Pancreas (tissue), 10 donors: ENCODE results near the gene STIM2. TPM values are rescaled to one million over a fixed set of nuclear protein-coding genes. Genes with fewer than 3 reads are reported as not detected.

Source experiments
- ATAC-seq, 4 donors: fragments of 200-7000 bp; cut with Tn5 transposase; one replicate each; pipeline versions ENCODE4 v1.8.0 to v1.9.1; 2020; ENCODE audit warnings: mild to moderate bottlenecking in 4 of 4, moderate library complexity in 4 of 4
- DNase-seq, 6 donors: peaks; one replicate each; pipeline ENCODE4 v3.0.0-alpha.2; 2020
- FAIRE-seq: peaks from 2 replicates; lab custom pipeline; 2012; peaks lifted over from hg19 to GRCh38; lab: Jason Lieb, UNC
- H3K27ac ChIP-seq, 4 donors: fragments of 200-600 bp; sonication (generic); 1 replicate in 3 of 4; 2 replicates in 1 of 4; pipeline versions ENCODE4 v1.5.0 to v1.8.0; 2020
- H3K27me3 ChIP-seq, 4 donors: fragments of 200-600 bp; one replicate each; pipeline ENCODE4 v1.8.0; 2021
- H3K36me3 ChIP-seq, 3 donors: fragments of 200-600 bp; sonication (generic) in 1 of 3; one replicate each; pipeline versions ENCODE4 v1.5.0 to v1.8.0; 2020 to 2021
- H3K4me1 ChIP-seq, 3 donors: fragments of 200-600 bp; one replicate each; pipeline ENCODE4 v1.8.0; 2021
- H3K4me3 ChIP-seq, 4 donors: fragments of 200-600 bp; sonication (generic) in 2 of 4; one replicate each; pipeline versions ENCODE4 v1.5.0 to v1.8.0; 2020 to 2021
- H3K9me3 ChIP-seq, 4 donors: fragments of 200-600 bp; one replicate each; pipeline ENCODE4 v1.8.0; 2021
- WGBS, 2 donors: extraction: QIAGEN DNeasy Blood & Tissue Kit; methylation state at CpG; one replicate each; pipeline ENCODE4 v1.1.7; 2013; 5-methylcytosine and 5-hydroxymethylcytosine counted together
- intact Hi-C, 3 donors: fragments of 100-400 bp; cut with DNase I; formaldehyde crosslinking; loops; one replicate each; pipeline versions ENCODE4 v1.11.1 to v1.14.2; 2022
- polyA plus RNA-seq, 2 donors: library from polyadenylated mRNA; stranded (reverse); fragments of 200-250 nt; gene quantifications; one replicate each; pipeline ENCODE4 v1.2.3, GENCODE V29; 2013
- total RNA-seq, 6 donors: library from RNA; stranded (reverse); fragmentation: NEBNext Ultra II Directional in 4 of 6; extraction: Animal tissue kit (Norgen Biotek cat#: 25700) in 4 of 6; gene quantifications; one replicate each; pipeline versions ENCODE4 v1.2.1 to v1.2.4, GENCODE V29; 2021 to 2023
- TF ChIP-seq, protein P1 (sequence below), 4 donors: fragments of 200-600 bp; sonication (generic) in 3 of 4; IDR thresholded peaks; one replicate each; pipeline versions ENCODE4 v1.5.0 to v1.8.0; 2021; ENCODE audit warnings: antibody characterized with exemption in 4 of 4
- donor health status: healthy with polysubstance abuse.
- donor health status: DM: no; HTN: no; CAD: no; lungs with moderate emphysema.
- donor health status: DM: no; HTN: no; CAD: no.
- donor health status: control.
- donor health status: control.
- donor health status: Bipolar disorder and iron deficiency.
- donor health status: DM: yes; HTN: yes; CAD: no.
- donor health status: DM: no; HTN: no; CAD: no.
- donor health status: DM: no; HTN: no; CAD: no.
- donor health status: DM: yes; HTN: yes; CAD: no.

The STIM2 gene
- total and polyA plus RNA-seq, 8 donors = 7.6 to 18.7 (median 12.6) TPM

DNA sequence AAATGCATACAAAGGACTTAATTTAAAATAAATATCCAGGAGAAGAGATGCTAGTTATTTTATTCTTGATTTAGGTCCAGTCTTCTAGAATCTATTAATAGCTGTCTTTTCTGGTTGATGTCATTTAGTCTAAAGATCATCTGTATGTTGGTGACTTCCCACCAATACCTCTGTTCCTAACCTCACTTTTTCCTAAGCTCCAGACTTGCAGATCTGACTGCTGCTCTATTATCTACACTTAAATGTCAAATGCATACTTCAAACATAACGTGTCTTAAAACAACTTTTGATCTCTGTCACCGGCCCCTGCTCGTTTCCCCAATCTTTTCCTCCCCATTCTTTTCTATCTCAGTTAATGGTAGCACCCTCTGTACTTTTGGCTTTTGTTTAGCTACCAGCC lies 133.3 kb downstream of the STIM2 start:
- FAIRE-seq = no peak
- no peak overlapping the region for H3K4me3 ChIP-seq
- 71 to 77% methylated on average over 3 of the region's 3 CpGs for WGBS, 2 donors

DNA sequence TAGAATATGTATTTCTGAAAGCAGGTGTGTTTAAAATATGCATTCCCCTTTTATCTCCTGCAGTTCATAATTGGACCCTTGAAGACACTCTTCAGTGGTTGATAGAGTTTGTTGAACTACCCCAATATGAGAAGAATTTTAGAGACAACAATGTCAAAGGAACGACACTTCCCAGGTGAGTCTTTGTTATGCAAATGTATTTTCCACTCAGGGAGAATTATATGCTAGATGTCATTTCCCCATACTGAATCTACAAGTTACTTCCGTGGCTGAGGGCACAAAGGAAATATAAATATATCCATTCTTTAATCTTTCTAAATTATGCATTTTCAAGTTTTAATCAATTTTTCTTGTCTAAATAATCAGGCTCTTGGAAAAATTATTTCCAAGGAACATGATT lies 134.7 kb downstream of the STIM2 start:
- no peak overlapping the region for H3K4me3 ChIP-seq
- FAIRE-seq = no peak
- H3K36me3 ChIP-seq = no peaks in the 10 kb centered on the region
- intact Hi-C loops = loop anchor here in 1 of 3 donors (10.0 kb wide), 1 partner anchor 1021 kb away; no protein-coding TSS in a partner anchor
- no peak overlapping the region for H3K27ac ChIP-seq
- 94 to 97% methylated on average over 2 of the region's 2 CpGs for WGBS, 2 donors
- no peaks in the 10 kb centered on the region for H3K27me3 ChIP-seq
- TF ChIP-seq, protein P1, sequence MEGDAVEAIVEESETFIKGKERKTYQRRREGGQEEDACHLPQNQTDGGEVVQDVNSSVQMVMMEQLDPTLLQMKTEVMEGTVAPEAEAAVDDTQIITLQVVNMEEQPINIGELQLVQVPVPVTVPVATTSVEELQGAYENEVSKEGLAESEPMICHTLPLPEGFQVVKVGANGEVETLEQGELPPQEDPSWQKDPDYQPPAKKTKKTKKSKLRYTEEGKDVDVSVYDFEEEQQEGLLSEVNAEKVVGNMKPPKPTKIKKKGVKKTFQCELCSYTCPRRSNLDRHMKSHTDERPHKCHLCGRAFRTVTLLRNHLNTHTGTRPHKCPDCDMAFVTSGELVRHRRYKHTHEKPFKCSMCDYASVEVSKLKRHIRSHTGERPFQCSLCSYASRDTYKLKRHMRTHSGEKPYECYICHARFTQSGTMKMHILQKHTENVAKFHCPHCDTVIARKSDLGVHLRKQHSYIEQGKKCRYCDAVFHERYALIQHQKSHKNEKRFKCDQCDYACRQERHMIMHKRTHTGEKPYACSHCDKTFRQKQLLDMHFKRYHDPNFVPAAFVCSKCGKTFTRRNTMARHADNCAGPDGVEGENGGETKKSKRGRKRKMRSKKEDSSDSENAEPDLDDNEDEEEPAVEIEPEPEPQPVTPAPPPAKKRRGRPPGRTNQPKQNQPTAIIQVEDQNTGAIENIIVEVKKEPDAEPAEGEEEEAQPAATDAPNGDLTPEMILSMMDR (IDR thresholded peaks at IDR 0.05) = no peak
- ATAC-seq = no peak
- peaks cover 0 to 11% (median 4%) of the 10 kb centered on the region in 3 donors for H3K4me1 ChIP-seq
- H3K9me3 ChIP-seq = no peaks in the 10 kb centered on the region
- no peak for DNase-seq

More for the DNA sequence above, 133.3 kb downstream of the STIM2 start:
- H3K36me3 ChIP-seq = no peaks in the 10 kb centered on the region
- intact Hi-C loops = loop anchor here in 1 of 3 donors (10.0 kb wide), 1 partner anchor 1019 kb away; no protein-coding TSS in a partner anchor
- DNase-seq (no peak), ATAC-seq (no peak)
- H3K27me3 ChIP-seq = no peaks in the 10 kb centered on the region
- no peak overlapping the region for H3K27ac ChIP-seq
- H3K9me3 ChIP-seq = no peaks in the 10 kb centered on the region
- H3K4me1 ChIP-seq = peaks cover 0 to 11% (median 4%) of the 10 kb centered on the region in 3 donors
- TF ChIP-seq, protein P1 (IDR thresholded peaks at IDR 0.05) = no peak

DNA sequence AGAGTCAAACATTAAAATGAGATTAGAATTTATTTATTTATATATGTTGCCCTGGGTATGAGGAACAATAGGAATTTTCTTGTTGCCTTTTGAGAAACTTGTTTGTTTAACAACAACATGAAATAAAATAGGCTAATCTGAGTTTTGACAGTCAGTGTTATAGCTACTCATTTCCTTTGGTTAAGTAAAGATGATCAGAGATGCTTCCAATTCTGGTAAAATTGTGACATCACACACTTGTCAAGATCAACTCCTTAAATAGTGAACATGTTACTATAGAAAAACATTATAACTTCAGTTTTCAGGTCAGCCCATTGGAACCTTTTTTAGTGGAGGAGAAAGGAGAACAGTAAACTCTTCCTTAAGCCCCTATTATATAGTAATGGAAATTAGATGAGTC lies 136.1 kb downstream of the STIM2 start:
- Histone ChIP-seq H3K4me3 (no peak overlapping the region), H3K27me3 (no peaks in the 10 kb centered on the region), H3K4me1 (peaks cover 0 to 11% (median 4%) of the 10 kb centered on the region in 3 donors), H3K9me3 (no peaks in the 10 kb centered on the region), H3K27ac (no peak overlapping the region), H3K36me3 (no peaks in the 10 kb centered on the region)
- no peak for DNase-seq
- intact Hi-C loops = loop anchor here in 1 of 3 donors (10.0 kb wide), 1 partner anchor 1022 kb away; no protein-coding TSS in a partner anchor
- no peak for ATAC-seq
- peak; percentile 5 for FAIRE-seq
- TF ChIP-seq, protein P1 (IDR thresholded peaks at IDR 0.05) = no peak

DNA sequence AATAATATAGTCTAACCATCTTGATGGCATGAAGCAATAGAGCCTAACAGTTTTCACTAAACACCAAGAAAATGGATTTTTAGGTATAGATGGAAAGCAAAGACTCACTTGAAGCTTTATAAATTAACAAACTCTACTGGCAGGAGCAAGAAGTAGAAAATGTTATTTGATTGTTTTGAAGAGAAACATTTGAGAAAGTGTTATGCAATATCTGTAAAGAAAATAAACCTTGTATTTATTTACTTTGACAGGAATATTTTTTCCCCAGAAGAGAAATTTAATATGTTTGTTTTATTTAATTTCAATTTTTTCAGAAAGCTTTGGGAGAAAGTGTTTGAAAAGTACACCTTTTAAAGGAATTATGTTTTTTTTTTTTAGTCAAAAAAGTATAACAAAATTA lies 139.0 kb downstream of the STIM2 start:
- intact Hi-C loops = loop anchor here in 2 of 3 donors (10.0 kb wide), 2 partner anchors 115 to 1025 kb away; no protein-coding TSS in a partner anchor

DNA sequence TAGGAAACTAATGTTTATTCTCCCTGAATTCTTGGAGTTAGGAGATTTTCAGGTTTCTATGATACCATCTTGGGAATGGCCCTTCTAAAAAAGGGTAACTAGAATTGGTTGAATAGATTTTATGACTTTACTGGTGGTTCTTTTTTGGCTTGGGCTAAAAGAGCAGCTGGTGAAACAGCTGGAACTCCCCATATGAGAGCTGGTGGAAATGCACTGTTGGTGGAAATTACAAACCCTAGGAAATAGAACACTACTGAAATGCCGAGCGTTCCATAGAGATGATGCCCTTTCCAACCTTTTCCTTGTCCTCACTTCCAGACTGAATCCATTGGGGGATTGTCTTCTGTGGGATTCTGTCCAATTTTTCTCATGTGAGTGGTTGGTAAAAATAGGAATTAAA lies 139.5 kb downstream of the STIM2 start:
- no peak overlapping the region for H3K4me3 ChIP-seq
- intact Hi-C loops = loop anchor here in 1 of 3 donors (10.0 kb wide), 1 partner anchor 115 kb away; no protein-coding TSS in a partner anchor
- no peaks in the 10 kb centered on the region for H3K36me3 ChIP-seq
- ATAC-seq (no peak), DNase-seq (no peak), FAIRE-seq (no peak)
- H3K9me3 ChIP-seq = no peaks in the 10 kb centered on the region
- peaks cover 0 to 8% (median 1%) of the 10 kb centered on the region in 3 donors for H3K4me1 ChIP-seq
- 91 to 98% methylated on average over 2 of the region's 2 CpGs for whole genome bisulfite sequencing, 2 donors
- no peaks in the 10 kb centered on the region for H3K27me3 ChIP-seq
- TF ChIP-seq, protein P1 (IDR thresholded peaks at IDR 0.05) = no peak
- H3K27ac ChIP-seq = no peak overlapping the region

More for the DNA sequence above, 139.0 kb downstream of the STIM2 start:
- FAIRE-seq = peak; percentile 43
- TF ChIP-seq, protein P1 (IDR thresholded peaks at IDR 0.05) = no peak
- no peak overlapping the region for H3K4me3 ChIP-seq
- no peaks in the 10 kb centered on the region for H3K36me3 ChIP-seq
- ATAC-seq = no peak
- peaks cover 0 to 6% (median 0%) of the 10 kb centered on the region in 3 donors for H3K4me1 ChIP-seq
- no peaks in the 10 kb centered on the region for H3K27me3 ChIP-seq
- no peak overlapping the region for H3K27ac ChIP-seq
- no peak for DNase-seq
- no peaks in the 10 kb centered on the region for H3K9me3 ChIP-seq
